K562 (cell line): ENCODE results near the gene SPNS1.

ENCODE experiments used
- EGR1 ChIP-seq: fragments of 450-650 bp; conservative IDR thresholded peaks from 2 replicates; pipeline ENCODE4 v1.6.1; 2017; ENCODE audit warnings: mild to moderate bottlenecking
- EP300 ChIP-seq: IDR thresholded peaks from 2 replicates; pipeline ENCODE4 v1.6.1; 2012; ENCODE audit warnings: low read length, improper control_type of control experiment
- NR3C1 ChIP-seq: sonication (generic); formaldehyde crosslinking; IDR thresholded peaks from 2 replicates; pipeline ENCODE4 v1.8.1; 2022; ENCODE audit warnings: missing genetic modification reagents
- RAD21 ChIP-seq, 2 experiments: fragments of 250-450 bp in 1 of 2; fragments of 450-650 bp in 1 of 2; sonication (Bioruptor Pico) in 1 of 2; formaldehyde crosslinking in 1 of 2; IDR thresholded peaks in 1 of 2; conservative IDR thresholded peaks in 1 of 2; 2 replicates each; pipeline versions ENCODE4 v1.4.0 to v1.8.0; 2020 to 2022; ENCODE audit warnings: mild to moderate bottlenecking in 2 of 2, moderate library complexity in 1 of 2
- RBM25 ChIP-seq: fragments of 200-400 bp; formaldehyde crosslinking; IDR thresholded peaks from 2 replicates; pipeline ENCODE4 v1.6.1; 2018; ENCODE audit warnings: low read length, low read depth, moderate library complexity; ENCODE audit not compliant: severe bottlenecking
- SAFB2 ChIP-seq: fragments of 200-400 bp; formaldehyde crosslinking; IDR thresholded peaks from 2 replicates; pipeline ENCODE4 v1.6.1; 2018; ENCODE audit warnings: borderline replicate concordance, low read length, low read depth, moderate library complexity; ENCODE audit not compliant: severe bottlenecking
- SIN3A ChIP-seq, 2 experiments: fragments of 150-350 bp in 1 of 2; IDR thresholded peaks; 2 replicates each; pipeline ENCODE4 v1.6.1; 2011 to 2016; ENCODE audit warnings: borderline replicate concordance in 2 of 2, low read depth in 2 of 2, low read length in 2 of 2, mild to moderate bottlenecking in 2 of 2, moderate library complexity in 2 of 2; ENCODE audit not compliant: control insufficient read depth in 1 of 2
- TF ChIP-seq, protein P1 (sequence below): sonication (generic); formaldehyde crosslinking; IDR thresholded peaks from 2 replicates; pipeline ENCODE4 v1.8.0; 2022; ENCODE audit warnings: mild to moderate bottlenecking, missing genetic modification reagents
- TF ChIP-seq, protein P2 (sequence below): sonication (generic); formaldehyde crosslinking; IDR thresholded peaks from 2 replicates; pipeline ENCODE4 v1.8.1; 2023; ENCODE audit warnings: mild to moderate bottlenecking, missing genetic modification reagents, moderate library complexity
- TF ChIP-seq, protein P3 (sequence below): sonication (generic); formaldehyde crosslinking; IDR thresholded peaks from 2 replicates; pipeline ENCODE4 v1.8.1; 2022; ENCODE audit warnings: missing genetic modification reagents

DNA sequence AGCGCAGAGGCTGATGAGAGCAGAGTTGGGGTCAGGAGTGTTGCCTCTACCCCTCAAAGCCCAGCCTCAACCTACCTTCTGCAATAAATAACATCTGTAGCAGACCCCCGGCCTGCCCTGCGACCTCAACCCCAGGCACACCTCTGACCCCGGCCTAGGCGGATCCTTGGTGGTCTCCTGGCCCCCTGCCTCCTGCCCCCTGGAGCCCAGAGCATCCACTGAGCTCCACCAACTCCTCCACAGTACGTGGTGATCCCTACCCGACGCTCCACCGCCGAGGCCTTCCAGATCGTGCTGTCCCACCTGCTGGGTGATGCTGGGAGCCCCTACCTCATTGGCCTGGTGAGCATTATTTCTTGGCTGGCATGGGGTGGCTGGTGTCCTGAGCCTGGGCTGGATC is 8.4 kb downstream of the SPNS1 start:
- TF ChIP-seq, protein P1, sequence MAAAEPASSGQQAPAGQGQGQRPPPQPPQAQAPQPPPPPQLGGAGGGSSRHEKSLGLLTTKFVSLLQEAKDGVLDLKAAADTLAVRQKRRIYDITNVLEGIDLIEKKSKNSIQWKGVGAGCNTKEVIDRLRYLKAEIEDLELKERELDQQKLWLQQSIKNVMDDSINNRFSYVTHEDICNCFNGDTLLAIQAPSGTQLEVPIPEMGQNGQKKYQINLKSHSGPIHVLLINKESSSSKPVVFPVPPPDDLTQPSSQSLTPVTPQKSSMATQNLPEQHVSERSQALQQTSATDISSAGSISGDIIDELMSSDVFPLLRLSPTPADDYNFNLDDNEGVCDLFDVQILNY (CRISPR knock-in tag): no peak
- TF ChIP-seq NR3C1 (CRISPR knock-in tag) (no peak), SIN3A (IDR thresholded peaks at IDR 0.05; ENCODE audit: borderline replicate concordance in 2 of 2, control insufficient read depth in 1 of 2, low read depth in 2 of 2, low read length in 2 of 2) (no peak), RAD21 (CRISPR knock-in tag; conservative IDR thresholded peaks at IDR 0.05 in 1 of 2, IDR thresholded peaks at IDR 0.05 in 1 of 2) (no peak), RBM25 (no peak), EP300 (no peak), EGR1 (no peak), SAFB2 (no peak)
- TF ChIP-seq, protein P2, sequence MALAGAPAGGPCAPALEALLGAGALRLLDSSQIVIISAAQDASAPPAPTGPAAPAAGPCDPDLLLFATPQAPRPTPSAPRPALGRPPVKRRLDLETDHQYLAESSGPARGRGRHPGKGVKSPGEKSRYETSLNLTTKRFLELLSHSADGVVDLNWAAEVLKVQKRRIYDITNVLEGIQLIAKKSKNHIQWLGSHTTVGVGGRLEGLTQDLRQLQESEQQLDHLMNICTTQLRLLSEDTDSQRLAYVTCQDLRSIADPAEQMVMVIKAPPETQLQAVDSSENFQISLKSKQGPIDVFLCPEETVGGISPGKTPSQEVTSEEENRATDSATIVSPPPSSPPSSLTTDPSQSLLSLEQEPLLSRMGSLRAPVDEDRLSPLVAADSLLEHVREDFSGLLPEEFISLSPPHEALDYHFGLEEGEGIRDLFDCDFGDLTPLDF (CRISPR knock-in tag): no peak
- TF ChIP-seq, protein P3, sequence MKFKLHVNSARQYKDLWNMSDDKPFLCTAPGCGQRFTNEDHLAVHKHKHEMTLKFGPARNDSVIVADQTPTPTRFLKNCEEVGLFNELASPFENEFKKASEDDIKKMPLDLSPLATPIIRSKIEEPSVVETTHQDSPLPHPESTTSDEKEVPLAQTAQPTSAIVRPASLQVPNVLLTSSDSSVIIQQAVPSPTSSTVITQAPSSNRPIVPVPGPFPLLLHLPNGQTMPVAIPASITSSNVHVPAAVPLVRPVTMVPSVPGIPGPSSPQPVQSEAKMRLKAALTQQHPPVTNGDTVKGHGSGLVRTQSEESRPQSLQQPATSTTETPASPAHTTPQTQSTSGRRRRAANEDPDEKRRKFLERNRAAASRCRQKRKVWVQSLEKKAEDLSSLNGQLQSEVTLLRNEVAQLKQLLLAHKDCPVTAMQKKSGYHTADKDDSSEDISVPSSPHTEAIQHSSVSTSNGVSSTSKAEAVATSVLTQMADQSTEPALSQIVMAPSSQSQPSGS: no peak
